ENCODE data around the gene TNFRSF8.

DNA sequence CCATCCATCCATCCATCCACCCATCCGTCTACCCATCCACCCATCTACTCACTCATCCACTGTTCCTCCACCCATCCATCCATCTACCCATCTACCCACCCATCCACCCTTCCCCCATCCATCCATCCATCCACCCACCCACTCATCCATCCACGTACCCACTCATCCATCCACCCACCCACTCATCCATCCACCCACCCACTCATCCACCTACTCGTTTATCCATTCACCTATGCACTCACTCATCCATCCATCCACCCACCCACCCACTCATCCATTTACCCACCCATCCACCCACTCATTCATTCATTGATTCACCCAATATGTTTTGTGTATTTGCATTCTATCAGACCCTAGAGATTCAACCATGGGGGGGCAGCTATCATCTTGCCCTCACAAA, 27.2 kb downstream of the TNFRSF8 start:
- TF ChIP-seq CTCF (conservative IDR thresholded peaks at IDR 0.05; ENCODE audit: low read depth, low read length) (no peak), EZH2 (IDR thresholded peaks at IDR 0.05; ENCODE audit: low read length, unreplicated experiment) (no peak), EZH2phosphoT487 (IDR thresholded peaks at IDR 0.05; ENCODE audit: borderline replicate concordance, low read length) (no peak)
